LNCaP clone FGC (cell line): ENCODE measurements around the gene NR2F2.

Experiments used
- DNase-seq: peaks from one replicate; pipeline ENCODE4 v3.0.0-alpha.2; 2011; ENCODE audit warnings: low read depth
- H3K4me3 ChIP-seq: 2 replicates; pipeline ENCODE4 v1.5.1; 2011; ENCODE audit warnings: mild to moderate bottlenecking, low read depth, low read length, control low read depth
- CTCF ChIP-seq: IDR thresholded peaks from 2 replicates; pipeline ENCODE4 v1.5.1; 2012; ENCODE audit warnings: mild to moderate bottlenecking; ENCODE audit not compliant: control insufficient read depth, insufficient read depth; ENCODE audit errors: extremely low read depth

Gene NR2F2

GRCh38 chr15:96388673-96389072, 58.2 kb downstream of the NR2F2 start:
- TF ChIP-seq CTCF = no peak
- no peak for DNase-seq
- no peak overlapping the region for H3K4me3 ChIP-seq
